Stimulated activated CD8-positive, alpha-beta memory T cell treated with anti-CD3 and anti-CD28 coated beads, Interleukin-7, amount 100 ng/mL, for 48 hours (primary cell): ENCODE results near the gene PCDHGC5.

Experiments
- DNase-seq, 2 donors: peaks; one replicate each; pipeline ENCODE4 v3.0.0-alpha.2; 2020; ENCODE audit warnings: low read depth in 1 of 2; ENCODE audit errors: extremely low read depth in 1 of 2

PCDHGC5 gene

GRCh38 chr5:141512390-141512910, 23.6 kb downstream of the PCDHGC5 start:
- peak; percentile 57 to 80 for DNase-seq

- DNase-seq = no peak
Measured at GRCh38 chr5:141512911-141513626, 24.2 kb downstream of the PCDHGC5 start.

GRCh38 chr5:141513627-141514329, 24.9 kb downstream of the PCDHGC5 start:
- peak; percentile 55 to 78 for DNase-seq

- no peak for DNase-seq
Measured at GRCh38 chr5:141514330-141515133, 25.7 kb downstream of the PCDHGC5 start.

DNA sequence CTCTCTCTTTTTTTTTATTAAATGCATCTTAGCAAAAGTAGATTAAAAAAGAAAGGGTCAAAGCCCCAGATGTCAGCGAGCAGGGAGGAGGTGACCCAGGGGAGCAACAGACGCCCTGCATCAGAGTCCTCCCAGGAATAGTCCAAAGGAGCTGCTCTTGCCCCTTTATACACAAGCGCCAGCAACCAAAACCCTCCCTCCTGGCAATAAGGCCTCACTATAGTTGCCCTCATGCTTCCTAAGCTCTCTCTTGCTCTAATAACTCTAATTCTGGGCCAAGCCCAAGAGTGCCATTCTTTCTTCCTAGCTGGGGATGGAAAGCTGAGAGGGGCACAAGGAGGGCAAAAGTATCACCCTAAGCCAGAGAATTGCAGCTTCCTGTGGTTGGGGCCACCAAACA, 26.3 kb downstream of the PCDHGC5 start:
- no peak for DNase-seq

GRCh38 chr5:141515946-141516671, 27.2 kb downstream of the PCDHGC5 start:
- DNase-seq = no peak

GRCh38 chr5:141516672-141517025, 27.8 kb downstream of the PCDHGC5 start:
- DNase-seq = no peak

- DNase-seq = no peak
Measured at GRCh38 chr5:141517312-141517711, 28.4 kb downstream of the PCDHGC5 start.

GRCh38 chr5:141517880-141518617, 29.2 kb downstream of the PCDHGC5 start:
- no peak for DNase-seq

DNA sequence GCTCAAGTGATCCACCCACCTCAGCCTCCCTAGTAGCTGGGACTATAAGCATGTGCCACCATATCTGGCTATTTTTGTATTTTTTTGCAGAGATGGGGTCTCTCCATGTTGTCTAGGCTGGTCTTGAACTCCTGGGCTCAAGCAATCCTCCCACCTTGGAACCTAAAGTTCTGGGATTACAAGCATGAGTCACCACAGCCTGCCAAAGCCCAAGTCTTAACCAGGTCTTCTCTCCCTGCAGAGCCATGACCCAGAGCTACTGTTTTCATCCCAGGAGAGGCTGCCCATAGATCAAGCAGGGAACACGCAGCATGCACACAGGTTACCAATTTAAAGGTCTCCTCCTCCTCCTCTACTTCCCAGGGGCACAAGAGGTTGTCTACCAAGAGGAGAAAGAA, 29.7 kb downstream of the PCDHGC5 start:
- DNase-seq = no peak

- DNase-seq = no peak
Measured at GRCh38 chr5:141519605-141520565, 31.0 kb downstream of the PCDHGC5 start.

GRCh38 chr5:141521244-141521781, 32.4 kb downstream of the PCDHGC5 start:
- DNase-seq = no peak

- no peak for DNase-seq
Measured at GRCh38 chr5:141522301-141522700, 33.4 kb downstream of the PCDHGC5 start.

- no peak for DNase-seq
Measured at GRCh38 chr5:141523991-141524390, 35.1 kb downstream of the PCDHGC5 start.

- DNase-seq = no peak
Measured at GRCh38 chr5:141524604-141525597, 36.0 kb downstream of the PCDHGC5 start.

DNA sequence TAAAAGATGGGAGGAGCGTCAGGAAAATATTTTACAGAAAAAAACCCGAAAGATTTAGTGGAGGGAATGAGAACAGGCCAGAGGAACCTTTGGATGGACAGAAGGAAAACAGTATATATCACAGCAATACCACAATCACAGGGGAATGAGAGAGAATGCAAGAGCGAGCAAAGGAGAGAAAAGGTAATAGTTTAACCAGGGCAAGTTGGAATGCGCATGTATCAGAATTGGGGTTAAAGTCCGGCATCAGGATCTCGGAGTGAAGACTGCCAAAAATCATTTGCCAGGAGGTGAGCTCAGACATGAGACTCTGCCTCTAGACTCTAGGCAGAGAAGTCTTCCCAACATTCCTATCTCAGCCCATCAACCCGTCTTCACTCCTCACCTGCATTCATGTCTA, 36.8 kb downstream of the PCDHGC5 start:
- no peak for DNase-seq

DNA sequence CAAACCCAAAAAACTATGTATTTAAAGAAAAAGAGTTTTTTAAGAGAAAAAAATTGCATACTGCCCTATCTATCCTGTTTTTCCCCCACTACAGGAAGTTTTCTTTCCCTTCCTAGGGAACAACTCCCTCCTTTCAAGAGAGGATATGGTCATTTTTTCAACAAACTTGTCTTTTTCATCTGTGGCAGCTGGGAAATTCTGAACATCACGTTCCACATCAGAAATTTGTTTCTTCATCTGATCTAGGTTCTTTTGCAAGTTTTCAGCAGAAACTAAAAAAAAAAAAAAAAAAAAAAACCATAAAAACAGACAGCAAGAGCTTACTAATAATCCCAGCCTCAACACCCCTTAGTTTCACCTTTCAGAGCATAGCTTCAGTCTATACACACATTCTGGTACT, 38.5 kb downstream of the PCDHGC5 start:
- DNase-seq = no peak
